Suppressor macrophage treated with lipopolysaccharide for 1 hour (primary cell): ENCODE measurements around the gene AK9.
"Not testable (repeated sequence)": the region's sequence is repeated elsewhere in the genome, so short reads cannot be mapped to it uniquely, and the experiment has no call there.

Source experiments
- DNase-seq, 3 donors: peaks; one replicate each; pipeline ENCODE4 v3.0.0-alpha.2; 2020 to 2022

The AK9 gene

GRCh38 chr6:109478222-109478805, 212.7 kb downstream of the AK9 start:
- no peak for DNase-seq

GRCh38 chr6:109477725-109478124, 213.3 kb downstream of the AK9 start:
- no peak for DNase-seq

- no peak for DNase-seq
Measured at GRCh38 chr6:109477184-109477583, 213.8 kb downstream of the AK9 start.

GRCh38 chr6:109475625-109476024, 215.4 kb downstream of the AK9 start:
- no peak for DNase-seq

GRCh38 chr6:109474995-109475394, 216.0 kb downstream of the AK9 start:
- no peak for DNase-seq

GRCh38 chr6:109473120-109473519, 217.9 kb downstream of the AK9 start:
- DNase-seq, result no peak

- no peak for DNase-seq
Measured at GRCh38 chr6:109472132-109472995, 218.6 kb downstream of the AK9 start.

GRCh38 chr6:109471105-109471810, 219.7 kb downstream of the AK9 start:
- DNase-seq, result no peak

GRCh38 chr6:109469591-109470189, 221.3 kb downstream of the AK9 start:
- no peak for DNase-seq

GRCh38 chr6:109467696-109468095, 223.3 kb downstream of the AK9 start:
- DNase-seq, result no peak

- DNase-seq, result no peak
Measured at GRCh38 chr6:109466212-109466923, 224.6 kb downstream of the AK9 start.

GRCh38 chr6:109465772-109466171, 225.2 kb downstream of the AK9 start:
- DNase-seq, result no peak

- DNase-seq, result no peak
Measured at GRCh38 chr6:109461733-109462526, 229.1 kb downstream of the AK9 start.

GRCh38 chr6:109461205-109461604, 229.8 kb downstream of the AK9 start:
- DNase-seq, result not testable (repeated sequence)

- DNase-seq, result no peak
Measured at GRCh38 chr6:109460161-109460829, 230.7 kb downstream of the AK9 start.

- DNase-seq, result peak; percentile 85 to 91 (median 89)
Measured at GRCh38 chr6:109458774-109459531, 232.0 kb downstream of the AK9 start.

GRCh38 chr6:109457562-109457996, 233.4 kb downstream of the AK9 start:
- no peak for DNase-seq

GRCh38 chr6:109456710-109457561, 234.1 kb downstream of the AK9 start:
- no peak for DNase-seq

GRCh38 chr6:109456111-109456583, 234.9 kb downstream of the AK9 start:
- DNase-seq, result no peak
